H9 (cell line): Measurements from ENCODE around the gene TNPO2. TPM values are rescaled to one million over a fixed set of nuclear protein-coding genes. Genes with fewer than 3 reads are reported as not detected.

Experiments
- DNase-seq: peaks from one replicate; pipeline ENCODE4 v3.0.0-alpha.2; 2017
- H2AFZ ChIP-seq: one replicate; pipeline ENCODE4 v1.6.1; 2013; ENCODE audit warnings: mild to moderate bottlenecking, low read length, control low read depth, moderate library complexity
- H2AK5ac ChIP-seq: 2 replicates; pipeline ENCODE4 v1.6.1; 2013; ENCODE audit warnings: low read length, control low read depth, mixed read lengths; ENCODE audit not compliant: insufficient read length
- H2BK120ac ChIP-seq: one replicate; pipeline ENCODE4 v1.6.1; 2013; ENCODE audit warnings: low read depth, mild to moderate bottlenecking, low read length, control low read depth, inconsistent platforms; ENCODE audit not compliant: poor library complexity, severe bottlenecking
- H2BK12ac ChIP-seq: 2 replicates; pipeline ENCODE4 v1.6.1; 2013; ENCODE audit warnings: low read length, control low read depth, mixed read lengths, low read depth; ENCODE audit not compliant: insufficient read length
- H2BK15ac ChIP-seq: 2 replicates; pipeline ENCODE4 v1.6.1; 2013; ENCODE audit warnings: low read depth, low read length, control low read depth
- H2BK20ac ChIP-seq: one replicate; pipeline ENCODE4 v1.6.1; 2013; ENCODE audit warnings: low read depth, mild to moderate bottlenecking, low read length, control low read depth, inconsistent platforms; ENCODE audit not compliant: poor library complexity, severe bottlenecking
- H2BK5ac ChIP-seq: 2 replicates; pipeline ENCODE4 v1.6.1; 2013; ENCODE audit warnings: low read length, control low read depth, mixed read lengths; ENCODE audit not compliant: insufficient read length
- H3K14ac ChIP-seq: 2 replicates; pipeline ENCODE4 v1.6.1; 2013; ENCODE audit warnings: low read length, control low read depth; ENCODE audit not compliant: insufficient read depth
- H3K18ac ChIP-seq: 2 replicates; pipeline ENCODE4 v1.6.1; 2013; ENCODE audit warnings: low read depth, mild to moderate bottlenecking, mixed read lengths, low read length, control low read depth; ENCODE audit not compliant: insufficient read length
- H3K23ac ChIP-seq: 2 replicates; pipeline ENCODE4 v1.6.1; 2013; ENCODE audit warnings: low read length, control low read depth, mixed read lengths, low read depth; ENCODE audit not compliant: insufficient read length
- H3K23me2 ChIP-seq: 2 replicates; pipeline ENCODE4 v1.6.1; 2013; ENCODE audit warnings: low read depth, mild to moderate bottlenecking, mixed read lengths, low read length, control low read depth; ENCODE audit not compliant: insufficient read length, poor library complexity, severe bottlenecking
- H3K27ac ChIP-seq: 2 replicates; pipeline ENCODE4 v1.5.1; 2013; ENCODE audit warnings: low read length, control low read depth, mixed read lengths, low read depth; ENCODE audit not compliant: insufficient read length
- H3K27me3 ChIP-seq: 2 replicates; pipeline ENCODE4 v1.6.1; 2013; ENCODE audit warnings: low read length, control low read depth, inconsistent platforms; ENCODE audit not compliant: insufficient read depth
- H3K4ac ChIP-seq: 2 replicates; pipeline ENCODE4 v1.6.1; 2013; ENCODE audit warnings: low read depth, mild to moderate bottlenecking, control low read depth, inconsistent platforms, low read length, moderate library complexity
- H3K4me1 ChIP-seq: 2 replicates; pipeline ENCODE4 v1.6.1; 2013; ENCODE audit warnings: low read length, control low read depth, inconsistent platforms; ENCODE audit not compliant: insufficient read depth
- H3K4me2 ChIP-seq: 2 replicates; pipeline ENCODE4 v1.6.1; 2013; ENCODE audit warnings: low read length, control low read depth, mixed read lengths; ENCODE audit not compliant: insufficient read length, insufficient read depth
- H3K56ac ChIP-seq: 2 replicates; pipeline ENCODE4 v1.6.1; 2013; ENCODE audit warnings: low read depth, mild to moderate bottlenecking, mixed read lengths, low read length, control low read depth; ENCODE audit not compliant: insufficient read length
- H3K79me1 ChIP-seq: 2 replicates; pipeline ENCODE4 v1.6.1; 2013; ENCODE audit warnings: low read depth, mild to moderate bottlenecking, moderate library complexity, low read length, control low read depth, inconsistent platforms; ENCODE audit not compliant: insufficient read depth, poor library complexity, severe bottlenecking
- H3K79me2 ChIP-seq: 2 replicates; pipeline ENCODE4 v1.6.1; 2013; ENCODE audit warnings: low read length, control low read depth, inconsistent platforms; ENCODE audit not compliant: insufficient read depth
- H3K9ac ChIP-seq: 2 replicates; pipeline ENCODE4 v1.6.1; 2013; ENCODE audit warnings: low read length, control low read depth, mixed read lengths; ENCODE audit not compliant: insufficient read length; ENCODE audit errors: extremely low read depth
- H3K9me3 ChIP-seq: one replicate; pipeline ENCODE4 v1.6.1; 2013; ENCODE audit warnings: low read depth, low read length, inconsistent platforms; ENCODE audit not compliant: control insufficient read depth
- H3T11ph ChIP-seq: one replicate; pipeline ENCODE4 v1.6.1; 2013; ENCODE audit warnings: mild to moderate bottlenecking, low read length, control low read depth, inconsistent platforms
- H4K20me1 ChIP-seq: one replicate; pipeline ENCODE4 v1.6.1; 2013; ENCODE audit not compliant: control insufficient read depth, insufficient read length, insufficient read depth
- H4K5ac ChIP-seq: 2 replicates; pipeline ENCODE4 v1.6.1; 2013; ENCODE audit warnings: low read depth, mild to moderate bottlenecking, mixed read lengths, low read length, control low read depth; ENCODE audit not compliant: insufficient read length
- H4K8ac ChIP-seq: replicated peaks from 2 replicates; pipeline ENCODE4 v1.6.1; 2013; ENCODE audit warnings: low read length, control low read depth, mixed read lengths, low read depth; ENCODE audit not compliant: insufficient read length
- H4K91ac ChIP-seq: 2 replicates; pipeline ENCODE4 v1.6.1; 2013; ENCODE audit warnings: low read depth, mild to moderate bottlenecking, moderate library complexity, mixed read lengths, low read length, control low read depth; ENCODE audit not compliant: insufficient read length
- H3K27ac Mint-ChIP-seq, 3 experiments: 2 replicates in 2 of 3; 3 replicates in 1 of 3; pipeline ENCODE4 v1.8.0; 2020 to 2021; ENCODE audit warnings: mixed read lengths in 3 of 3, mild to moderate bottlenecking in 1 of 3, moderate library complexity in 1 of 3
- H3K27me3 Mint-ChIP-seq: 2 replicates; pipeline ENCODE4 v1.8.0; 2021; ENCODE audit warnings: low read depth, mild to moderate bottlenecking, moderate library complexity, mixed read lengths
- H3K36me3 Mint-ChIP-seq, 3 experiments: 2 replicates in 2 of 3; 3 replicates in 1 of 3; pipeline ENCODE4 v1.8.0; 2020 to 2021; ENCODE audit warnings: low read depth in 3 of 3, mixed read lengths in 3 of 3; ENCODE audit not compliant: insufficient read depth in 1 of 3
- H3K4me1 Mint-ChIP-seq, 2 experiments: 2 replicates each; pipeline ENCODE4 v1.8.0; 2020; ENCODE audit warnings: mixed read lengths in 2 of 2
- H3K4me3 Mint-ChIP-seq, 2 experiments: 2 replicates in 1 of 2; 3 replicates in 1 of 2; pipeline ENCODE4 v1.8.0; 2020 to 2021; ENCODE audit warnings: mild to moderate bottlenecking in 2 of 2, mixed read lengths in 2 of 2, moderate library complexity in 1 of 2
- H3K9me3 Mint-ChIP-seq, 2 experiments: 2 replicates in 1 of 2; 3 replicates in 1 of 2; pipeline ENCODE4 v1.8.0; 2020; ENCODE audit warnings: mild to moderate bottlenecking in 2 of 2, mixed read lengths in 2 of 2, moderate library complexity in 1 of 2
- WGBS: extraction: QIAGEN DNeasy Blood & Tissue Kit; methylation state at CpG from one replicate; pipeline ENCODE4 v1.1.7; 2013; ENCODE audit warnings: missing lambda C conversion rate, low lambda C conversion rate, mixed read lengths; ENCODE audit not compliant: insufficient read length; ENCODE audit errors: extremely low coverage; 5-methylcytosine and 5-hydroxymethylcytosine counted together
- total RNA-seq: library from RNA; stranded (reverse); gene quantifications from 2 replicates; pipeline ENCODE4 v1.2.1, GENCODE V29; 2021
- TF ChIP-seq, protein P1 (sequence below): fragments of 200-600 bp; sonication (generic); conservative IDR thresholded peaks from 3 replicates; pipeline ENCODE4 v1.8.0; 2021; ENCODE audit warnings: antibody characterized with exemption, mild to moderate bottlenecking

Gene TNPO2
- total RNA-seq, 1 experiment from 2014 or later, result 159 TPM

DNA sequence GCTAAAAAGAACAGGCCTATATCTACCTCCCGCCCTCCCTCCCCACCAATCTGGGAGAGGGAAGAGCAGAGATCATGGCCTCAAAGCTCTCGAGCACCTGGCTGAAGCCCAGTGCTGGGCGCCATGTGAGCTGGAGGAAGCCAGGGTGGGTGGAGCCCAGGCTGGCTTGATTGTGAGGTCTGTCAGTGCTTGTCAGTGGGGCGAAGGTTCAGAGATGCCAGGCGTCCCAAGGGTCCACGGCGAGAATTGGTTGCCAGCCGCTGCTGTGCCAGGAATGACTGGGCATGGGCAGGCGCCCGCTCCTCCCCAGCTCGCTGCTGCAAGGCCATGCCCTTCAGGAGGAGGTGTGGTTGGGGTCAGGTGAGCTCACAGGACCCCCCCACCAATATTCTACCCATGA, 39.4 kb upstream of the TNPO2 start:
- Histone ChIP-seq H3K27me3 (no peaks in the 10 kb centered on the region), H3K27ac (no peak overlapping the region), H2BK15ac (no peak overlapping the region), H3K9me3 (no peaks in the 10 kb centered on the region), H2AK5ac (no peak overlapping the region), H3K4ac (no peak overlapping the region), H3K4me2 (no peak overlapping the region), H2BK5ac (no peak overlapping the region), H3K79me2 (no peaks in the 10 kb centered on the region), H3K79me1 (no peaks in the 10 kb centered on the region), H3K56ac (no peak overlapping the region), H3K14ac (no peak overlapping the region), H3K4me1 (no peaks in the 10 kb centered on the region; the same call in 1 of the 2 replicates), H3T11ph (no peak overlapping the region), H2AFZ (no peak overlapping the region), H2BK12ac (no peak overlapping the region), H4K91ac (no peak overlapping the region), H4K20me1 (no peaks in the 10 kb centered on the region), H3K23ac (no peak overlapping the region), H4K8ac (no peak overlapping the region), H2BK20ac (no peak overlapping the region), H2BK120ac (no peak overlapping the region), H3K23me2 (no peaks in the 10 kb centered on the region), H4K5ac (no peak overlapping the region), H3K18ac (no peak overlapping the region), H3K9ac (no peak overlapping the region)
- Mint-ChIP-seq H3K27me3 (no peaks in the 10 kb centered on the region; the same call in 1 of the 2 replicates), H3K4me1 (peaks cover 2 to 12% of the 10 kb centered on the region in 2 experiments), H3K4me3 (no peak overlapping the region), H3K36me3 (peaks cover 28 to 58% (median 55%) of the 10 kb centered on the region in 3 experiments), H3K9me3 (peaks cover 0 to 3% of the 10 kb centered on the region in 2 experiments; a peak in 2 of 5 replicates), H3K27ac (no peak overlapping the region)
- DNase-seq, result no peak
- TF ChIP-seq, protein P1, sequence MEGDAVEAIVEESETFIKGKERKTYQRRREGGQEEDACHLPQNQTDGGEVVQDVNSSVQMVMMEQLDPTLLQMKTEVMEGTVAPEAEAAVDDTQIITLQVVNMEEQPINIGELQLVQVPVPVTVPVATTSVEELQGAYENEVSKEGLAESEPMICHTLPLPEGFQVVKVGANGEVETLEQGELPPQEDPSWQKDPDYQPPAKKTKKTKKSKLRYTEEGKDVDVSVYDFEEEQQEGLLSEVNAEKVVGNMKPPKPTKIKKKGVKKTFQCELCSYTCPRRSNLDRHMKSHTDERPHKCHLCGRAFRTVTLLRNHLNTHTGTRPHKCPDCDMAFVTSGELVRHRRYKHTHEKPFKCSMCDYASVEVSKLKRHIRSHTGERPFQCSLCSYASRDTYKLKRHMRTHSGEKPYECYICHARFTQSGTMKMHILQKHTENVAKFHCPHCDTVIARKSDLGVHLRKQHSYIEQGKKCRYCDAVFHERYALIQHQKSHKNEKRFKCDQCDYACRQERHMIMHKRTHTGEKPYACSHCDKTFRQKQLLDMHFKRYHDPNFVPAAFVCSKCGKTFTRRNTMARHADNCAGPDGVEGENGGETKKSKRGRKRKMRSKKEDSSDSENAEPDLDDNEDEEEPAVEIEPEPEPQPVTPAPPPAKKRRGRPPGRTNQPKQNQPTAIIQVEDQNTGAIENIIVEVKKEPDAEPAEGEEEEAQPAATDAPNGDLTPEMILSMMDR, result no peak
- WGBS, result no CpG with 5 or more reads among the region's 11 CpGs
